Measurements from ENCODE around the gene WDR45B. TPM values are rescaled to one million over a fixed set of nuclear protein-coding genes. Genes with fewer than 3 reads are reported as not detected.
A peak's percentile ranks its signal among the peaks of the same experiment; 100 is the strongest.

WDR45B gene
- total RNA-seq, 2 experiments from 2014 or later, result 61.7 to 81.9 TPM

DNA sequence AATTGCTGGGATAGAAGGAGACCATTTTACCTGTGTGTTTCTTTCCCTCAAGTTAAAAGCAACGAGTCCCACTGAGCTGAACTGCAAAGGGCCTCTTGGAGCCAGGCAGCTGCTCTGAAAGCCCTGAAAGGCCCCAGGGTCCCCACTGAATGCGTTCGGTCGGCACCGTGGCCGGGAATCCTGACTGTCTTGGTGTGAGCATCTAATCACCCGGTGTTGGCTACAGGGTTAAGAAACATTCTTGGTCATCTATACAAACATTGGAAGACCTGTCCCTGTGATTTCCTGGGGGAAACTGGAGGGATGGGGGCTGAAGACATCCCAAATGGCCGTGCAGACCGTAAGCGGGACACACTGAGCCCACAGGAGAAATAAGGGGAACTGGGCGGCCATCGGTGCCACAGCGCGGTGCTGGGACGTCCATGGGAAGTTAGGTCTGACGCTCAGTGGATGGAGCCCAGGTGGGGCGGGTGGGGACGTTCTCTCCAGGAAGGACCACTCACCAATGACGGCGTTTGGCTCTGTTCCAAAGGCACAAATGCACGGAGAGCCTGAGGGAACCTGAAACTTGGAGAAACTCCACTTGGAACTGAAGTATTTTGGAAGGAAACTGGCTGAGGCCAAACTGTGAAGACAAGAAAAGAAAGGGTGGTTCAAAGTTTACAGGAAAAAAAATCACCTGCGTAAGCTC, 32.1 kb downstream of the WDR45B start:
- ChIA-PET CTCF (ENCODE audit: unreplicated experiment) (no interaction called here), POLR2A (no interaction called here)
- intact Hi-C loops (cut with micrococcal nuclease; ENCODE audit: unreplicated experiment), result no loop called here

DNA sequence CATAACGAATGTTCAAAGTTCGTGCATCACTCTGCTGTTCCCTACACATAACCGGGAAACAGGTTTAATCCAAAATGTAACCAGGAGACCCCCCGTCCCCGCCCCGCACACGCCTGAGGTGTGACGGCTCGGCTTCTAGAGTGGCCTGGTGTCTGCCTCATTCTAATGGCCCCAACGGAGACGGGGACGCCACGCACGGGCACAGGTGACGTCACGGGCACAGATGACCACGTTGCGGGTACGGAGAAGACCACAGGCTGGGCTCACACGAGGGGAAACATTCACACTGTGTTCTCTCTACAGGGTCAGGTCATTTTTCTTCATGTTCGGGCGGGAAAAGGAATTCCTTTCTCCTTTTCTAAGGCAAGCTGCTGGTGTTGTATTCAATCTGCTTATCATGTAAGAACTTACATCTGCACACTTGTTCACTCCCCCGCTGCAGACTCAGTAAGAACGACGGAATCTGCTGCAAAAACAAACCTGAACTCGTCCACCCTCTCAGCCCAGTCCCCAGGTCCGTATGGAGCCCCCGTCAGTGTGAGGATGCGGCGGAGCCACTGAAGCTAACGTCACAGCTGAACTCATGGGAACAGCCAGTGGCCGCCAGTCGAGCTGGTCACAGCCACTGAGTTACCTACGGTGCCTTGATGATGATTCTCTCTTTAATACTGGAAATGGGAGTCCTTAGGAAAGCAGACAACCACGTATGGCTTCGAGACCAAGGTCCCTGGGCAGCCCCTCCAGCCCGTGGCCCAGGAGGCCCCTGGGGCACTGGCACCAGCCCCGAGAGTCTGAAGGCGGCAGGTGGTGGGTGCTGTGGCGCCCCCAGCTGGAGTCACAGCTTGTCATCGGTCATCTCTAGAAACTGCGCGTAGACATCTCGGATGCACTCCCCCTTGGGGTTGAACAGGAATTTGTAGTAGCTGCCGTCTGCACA, 32.9 kb downstream of the WDR45B start:
- Histone ChIP-seq H2AFZ (ENCODE audit: low read length) (no peak overlapping the region), H3K4me3 (ENCODE audit: low read depth, low read length, poor library complexity, severe bottlenecking) (no peak overlapping the region), H3K4me2 (ENCODE audit: low read length) (no peak overlapping the region), H3K36me3 (ENCODE audit: insufficient read depth, low read length) (peaks cover 90% of the 10 kb centered on the region), H3K27ac (ENCODE audit: low read depth, low read length, poor library complexity, severe bottlenecking) (no peak overlapping the region), H3K9me2 (ENCODE audit: insufficient read depth, low read length) (no peaks in the 10 kb centered on the region), H3K9me3 (ENCODE audit: low read length) (no peaks in the 10 kb centered on the region), H3K79me2 (ENCODE audit: insufficient read depth, low read depth, low read length) (no peaks in the 10 kb centered on the region), H3K4me1 (ENCODE audit: insufficient read depth, low read length, poor library complexity, severe bottlenecking) (no peaks in the 10 kb centered on the region), H4K20me1 (ENCODE audit: insufficient read depth, low read length) (no peaks in the 10 kb centered on the region)
- BruUV-seq (replicated peaks), result TSS peak; percentile 66
- POLR2A ChIA-PET, result no interaction called here
- DNase-seq (ENCODE audit: low spot score), result no peak
- intact Hi-C loops (cut with micrococcal nuclease; ENCODE audit: unreplicated experiment), result no loop called here
- TF ChIP-seq, protein P1, sequence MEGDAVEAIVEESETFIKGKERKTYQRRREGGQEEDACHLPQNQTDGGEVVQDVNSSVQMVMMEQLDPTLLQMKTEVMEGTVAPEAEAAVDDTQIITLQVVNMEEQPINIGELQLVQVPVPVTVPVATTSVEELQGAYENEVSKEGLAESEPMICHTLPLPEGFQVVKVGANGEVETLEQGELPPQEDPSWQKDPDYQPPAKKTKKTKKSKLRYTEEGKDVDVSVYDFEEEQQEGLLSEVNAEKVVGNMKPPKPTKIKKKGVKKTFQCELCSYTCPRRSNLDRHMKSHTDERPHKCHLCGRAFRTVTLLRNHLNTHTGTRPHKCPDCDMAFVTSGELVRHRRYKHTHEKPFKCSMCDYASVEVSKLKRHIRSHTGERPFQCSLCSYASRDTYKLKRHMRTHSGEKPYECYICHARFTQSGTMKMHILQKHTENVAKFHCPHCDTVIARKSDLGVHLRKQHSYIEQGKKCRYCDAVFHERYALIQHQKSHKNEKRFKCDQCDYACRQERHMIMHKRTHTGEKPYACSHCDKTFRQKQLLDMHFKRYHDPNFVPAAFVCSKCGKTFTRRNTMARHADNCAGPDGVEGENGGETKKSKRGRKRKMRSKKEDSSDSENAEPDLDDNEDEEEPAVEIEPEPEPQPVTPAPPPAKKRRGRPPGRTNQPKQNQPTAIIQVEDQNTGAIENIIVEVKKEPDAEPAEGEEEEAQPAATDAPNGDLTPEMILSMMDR (conservative IDR thresholded peaks at IDR 0.05; ENCODE audit: low read length), result peak; percentile 63
- no peak for TF ChIP-seq EZH2phosphoT487 (IDR thresholded peaks at IDR 0.05; ENCODE audit: borderline replicate concordance, low read depth, low read length)
- CTCF ChIA-PET (ENCODE audit: unreplicated experiment), result no interaction called here

More for the DNA sequence above, 32.1 kb downstream of the WDR45B start:
- Histone ChIP-seq H3K79me2 (ENCODE audit: insufficient read depth, low read depth, low read length) (no peaks in the 10 kb centered on the region), H3K4me1 (ENCODE audit: insufficient read depth, low read length, poor library complexity, severe bottlenecking) (no peaks in the 10 kb centered on the region), H2AFZ (ENCODE audit: low read length) (no peak overlapping the region), H3K4me2 (ENCODE audit: low read length) (no peak overlapping the region), H3K27ac (ENCODE audit: low read depth, low read length, poor library complexity, severe bottlenecking) (no peak overlapping the region), H3K36me3 (ENCODE audit: insufficient read depth, low read length) (peaks cover 90% of the 10 kb centered on the region), H3K9me2 (ENCODE audit: insufficient read depth, low read length) (no peaks in the 10 kb centered on the region), H3K4me3 (ENCODE audit: low read depth, low read length, poor library complexity, severe bottlenecking) (no peak overlapping the region), H4K20me1 (ENCODE audit: insufficient read depth, low read length) (no peaks in the 10 kb centered on the region), H3K9me3 (ENCODE audit: low read length) (no peaks in the 10 kb centered on the region)
- no TSS peak for BruUV-seq (replicated peaks)
- TF ChIP-seq, protein P1 (conservative IDR thresholded peaks at IDR 0.05; ENCODE audit: low read length), result no peak
- no peak for TF ChIP-seq EZH2phosphoT487 (IDR thresholded peaks at IDR 0.05; ENCODE audit: borderline replicate concordance, low read depth, low read length)
- no peak for DNase-seq (ENCODE audit: low spot score)
